NCI-H446 (cell line): Measurements from ENCODE around the gene OSBPL5.

Experiments
- DNase-seq, 2 experiments: peaks; one replicate each; lab custom pipeline; 2025; lab: John Stamatoyannopoulos, UW

OSBPL5 gene

DNA sequence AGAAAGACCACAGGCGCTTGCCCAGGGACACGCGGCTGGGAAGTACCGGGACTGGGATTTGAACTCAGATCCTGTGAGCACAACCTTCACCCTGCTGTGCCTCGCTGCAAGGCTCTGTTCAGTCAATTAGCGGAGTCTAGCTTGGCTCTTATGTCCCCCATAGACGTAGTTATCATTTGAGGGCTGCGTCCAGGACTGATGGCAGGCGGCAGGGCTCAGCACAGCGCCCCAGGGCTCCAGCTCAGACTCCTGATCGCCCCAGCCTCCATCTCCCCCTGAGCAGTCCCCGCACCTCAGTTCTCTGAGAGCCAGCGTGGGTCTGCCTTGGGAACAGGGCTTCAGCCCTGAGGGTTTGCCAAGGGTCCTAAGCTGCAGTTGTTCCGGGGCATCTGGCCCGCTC lies 33.7 kb upstream of the OSBPL5 start:
- DNase-seq, result no peak

DNA sequence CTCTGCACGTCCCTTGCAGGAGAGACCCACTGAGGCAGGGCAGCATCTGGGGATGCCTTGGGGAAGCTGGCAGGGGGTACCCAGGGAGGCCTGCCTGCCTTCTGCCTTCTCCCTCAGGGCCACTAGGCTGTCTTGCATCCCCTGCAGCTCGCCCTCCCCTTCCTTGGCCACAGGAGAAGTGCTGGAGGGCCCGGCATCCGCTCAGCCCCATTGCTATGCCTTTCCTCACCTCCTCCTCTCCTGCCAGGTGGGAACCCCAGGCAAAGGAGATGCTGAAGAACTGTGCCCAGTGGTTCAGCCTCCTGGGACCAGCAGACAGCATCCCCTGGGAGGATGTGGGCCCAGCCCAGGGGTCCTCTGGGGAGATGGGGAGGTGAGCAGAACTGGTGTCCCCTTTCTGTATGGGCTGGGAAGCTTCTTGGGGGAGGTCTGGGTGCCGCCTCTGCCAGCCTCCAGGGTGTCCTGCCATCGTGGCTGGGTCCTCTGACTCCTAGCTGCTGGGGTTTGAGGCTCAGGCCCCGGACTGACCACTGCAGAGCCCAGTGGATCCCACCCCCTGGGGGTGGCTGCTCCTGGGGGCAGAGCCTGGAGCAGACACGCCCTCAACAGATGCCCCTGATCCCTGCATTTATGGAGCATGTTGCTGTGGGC lies 32.9 kb upstream of the OSBPL5 start:
- no peak for DNase-seq

GRCh38 chr11:3197044-3197695 lies 32.1 kb upstream of the OSBPL5 start:
- DNase-seq, result no peak

DNA sequence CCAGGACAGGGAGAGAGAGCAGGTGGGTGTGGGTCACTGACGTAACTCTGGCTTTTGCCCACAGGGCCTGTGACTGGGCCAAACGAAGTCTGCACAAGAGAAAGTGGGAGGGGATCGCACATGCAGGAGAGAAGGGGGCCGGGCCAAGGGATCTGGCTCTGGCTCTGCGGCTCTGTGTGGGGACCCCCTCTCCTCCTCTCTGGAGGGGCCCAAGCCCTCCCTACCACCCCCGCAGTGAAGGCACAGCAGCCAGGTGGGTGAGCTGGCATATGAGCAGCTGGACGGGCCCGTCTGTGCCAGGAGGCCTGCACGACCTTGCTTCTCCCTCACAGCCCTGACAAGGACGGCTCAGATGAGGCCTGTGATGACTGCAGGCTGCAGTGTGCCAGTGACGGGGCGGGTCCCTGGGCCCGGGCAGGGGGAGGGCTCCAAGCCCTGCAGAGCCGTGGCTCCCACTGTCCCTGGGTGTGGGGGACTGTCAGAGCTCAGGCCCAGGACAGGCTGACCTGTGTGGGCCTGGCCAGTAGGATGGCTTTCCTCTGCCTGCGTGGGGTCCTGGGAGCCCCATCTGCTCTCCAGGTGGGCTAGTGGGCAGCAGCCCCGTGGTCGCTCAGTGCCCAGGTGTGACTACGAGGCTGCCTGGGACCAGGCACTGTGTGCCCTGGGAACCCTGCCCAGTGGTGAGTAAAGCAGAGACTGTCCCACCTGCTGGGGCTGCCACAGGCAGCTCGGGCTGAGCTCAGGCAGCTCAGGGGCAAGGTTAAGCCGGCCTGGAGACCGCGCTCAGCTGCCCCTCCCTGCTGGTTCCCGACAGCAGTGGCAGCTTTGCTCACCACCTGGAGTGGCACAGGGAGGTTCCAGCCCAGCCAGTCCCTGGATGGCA lies 31.3 kb upstream of the OSBPL5 start:
- peak in 1 of 2 experiments; percentile 11 for DNase-seq

DNA sequence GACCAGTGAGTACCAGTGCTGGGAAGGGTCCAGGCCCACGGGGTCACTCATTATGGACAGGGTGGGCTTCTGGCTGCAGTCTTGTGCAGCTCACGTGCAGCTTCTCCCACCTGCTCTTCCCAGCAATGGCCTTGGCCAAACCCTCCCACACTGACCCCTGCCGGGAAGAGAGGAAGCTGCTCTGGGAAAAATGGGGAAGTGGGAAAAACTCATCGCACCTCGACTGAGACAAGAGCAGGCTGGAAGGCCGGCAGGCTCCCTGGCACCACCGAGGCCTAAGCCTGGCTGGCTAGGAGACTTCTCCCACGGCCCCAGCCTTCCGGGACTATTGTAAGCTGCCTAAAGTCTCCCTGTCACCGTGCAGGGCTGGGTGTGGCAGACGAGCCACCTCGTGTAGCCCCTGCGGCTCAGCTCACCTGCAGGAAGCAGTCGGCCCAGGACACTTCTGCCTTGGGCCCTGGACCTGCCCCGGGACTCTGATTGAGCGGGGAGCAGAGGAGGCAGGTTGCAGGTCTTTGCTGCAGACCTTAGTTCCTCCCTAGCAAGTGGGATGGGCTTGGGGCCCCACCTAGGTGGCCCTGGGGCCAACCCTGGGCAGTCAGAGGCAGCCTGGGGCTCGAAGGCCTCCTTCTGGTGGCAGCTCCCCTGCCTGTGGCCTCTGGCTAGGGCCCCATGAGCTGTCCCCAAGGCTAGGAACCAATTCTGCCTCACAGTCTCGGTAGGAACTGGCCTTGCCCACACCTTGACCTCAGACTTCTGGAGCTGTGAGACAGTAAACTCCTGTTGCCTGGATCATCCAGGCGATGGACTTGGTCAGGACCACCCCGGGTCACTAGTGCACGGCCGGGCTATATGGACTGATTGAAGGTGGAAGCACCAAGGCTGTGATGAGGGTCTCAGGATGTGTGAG lies 30.4 kb upstream of the OSBPL5 start:
- DNase-seq, result no peak

GRCh38 chr11:3194016-3194816 lies 29.1 kb upstream of the OSBPL5 start:
- DNase-seq, result no peak

- no peak for DNase-seq
These were observed 28.4 kb upstream of the OSBPL5 start for GRCh38 chr11:3193373-3194015.

DNA sequence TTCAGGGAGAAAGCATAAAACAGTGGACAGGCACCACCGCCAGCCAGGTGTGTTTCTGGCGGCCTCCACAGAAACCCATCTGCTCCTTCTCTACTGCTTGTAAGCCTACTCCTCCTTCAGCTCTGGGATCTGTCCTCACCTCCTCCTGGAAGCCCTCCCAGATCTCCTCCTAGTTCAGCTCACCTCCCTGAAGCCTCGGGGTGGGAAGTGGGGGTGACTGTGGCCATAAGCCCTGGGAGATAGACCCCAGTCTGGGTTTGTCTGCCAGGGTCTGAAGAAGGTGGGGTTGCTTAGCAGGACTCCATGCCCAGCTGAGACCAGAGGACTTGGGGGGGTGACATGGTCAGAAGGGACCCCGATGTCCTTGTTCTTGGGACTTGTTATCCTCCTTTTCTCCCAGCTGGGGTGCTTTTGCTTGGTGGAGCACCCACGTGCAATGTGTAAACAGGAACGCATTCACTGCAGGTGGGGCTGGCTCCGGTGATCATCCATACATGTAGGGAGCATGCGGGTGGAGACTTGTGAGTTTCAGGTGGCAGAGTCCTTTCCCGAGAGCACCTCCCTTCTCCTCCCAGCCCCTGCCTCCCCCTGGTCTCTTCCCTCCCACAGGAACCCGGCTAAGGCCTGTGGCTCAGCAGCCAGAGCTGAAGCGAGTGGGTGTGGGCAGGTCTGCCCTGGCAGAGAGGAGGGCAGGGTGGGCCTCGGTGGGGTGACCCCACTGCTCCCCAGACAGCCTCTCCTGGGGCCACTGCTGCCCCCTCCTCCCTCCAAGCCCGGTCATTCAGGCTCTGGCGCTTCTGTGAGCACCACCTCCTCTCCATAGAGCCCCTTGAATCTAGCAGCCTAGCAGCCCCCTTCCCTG lies 27.6 kb upstream of the OSBPL5 start:
- DNase-seq, result no peak

DNA sequence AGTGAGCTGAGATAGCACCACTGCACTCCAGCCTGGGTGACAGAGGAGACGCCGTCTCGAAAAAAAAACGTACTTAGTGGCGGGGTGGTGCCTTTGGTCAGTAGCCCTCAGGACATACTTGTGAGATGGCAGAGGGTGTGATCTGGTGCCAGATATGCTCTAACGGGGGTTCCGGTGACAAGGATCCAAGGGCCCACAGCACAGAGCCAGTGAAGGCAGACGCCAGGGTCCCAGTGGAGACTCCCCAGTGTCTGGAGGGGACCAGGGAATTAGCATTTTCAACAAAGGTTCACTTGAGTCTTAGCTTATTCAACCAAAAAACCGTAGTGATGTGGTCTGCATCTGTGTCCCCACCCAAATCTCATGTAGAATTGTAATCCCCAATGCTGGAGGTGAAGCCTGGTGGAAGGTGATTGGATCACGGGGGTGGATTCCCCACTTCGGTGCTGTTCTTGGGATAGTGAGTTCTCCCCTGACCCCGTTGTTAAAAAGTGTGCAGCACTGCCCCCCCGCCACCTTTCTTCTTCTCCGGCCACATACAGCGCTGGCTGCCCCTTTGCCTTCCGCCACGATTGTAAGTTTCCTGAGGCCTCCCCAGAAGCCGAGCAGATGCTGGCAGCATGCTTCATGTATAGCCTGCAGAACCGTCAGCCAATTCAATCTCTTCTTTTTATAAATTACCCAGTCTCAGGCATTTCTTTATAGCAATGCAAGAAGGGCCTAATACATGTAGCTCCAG lies 26.6 kb upstream of the OSBPL5 start:
- no peak for DNase-seq

DNA sequence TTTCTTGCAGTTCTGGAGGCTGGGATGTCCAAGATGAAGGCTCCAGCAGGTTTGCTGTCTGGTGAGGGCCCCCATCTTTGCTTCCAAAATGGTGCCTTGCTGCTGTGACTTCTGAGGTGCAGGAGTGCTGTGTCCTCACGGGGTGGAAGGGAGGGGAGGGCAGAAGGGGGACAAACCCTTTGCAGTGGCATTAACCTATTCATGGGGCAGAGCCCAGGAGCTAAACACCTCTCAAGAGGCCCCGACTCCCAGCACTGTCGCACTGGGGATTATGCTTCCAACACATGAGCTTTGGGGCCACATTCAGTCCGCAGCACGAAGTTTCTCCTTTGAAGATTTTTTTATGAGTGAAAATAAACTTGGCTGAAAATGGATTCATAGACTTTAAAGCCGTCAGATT lies 25.5 kb upstream of the OSBPL5 start:
- DNase-seq, result no peak

- no peak for DNase-seq
These were observed 24.9 kb upstream of the OSBPL5 start for GRCh38 chr11:3189886-3190583.

DNA sequence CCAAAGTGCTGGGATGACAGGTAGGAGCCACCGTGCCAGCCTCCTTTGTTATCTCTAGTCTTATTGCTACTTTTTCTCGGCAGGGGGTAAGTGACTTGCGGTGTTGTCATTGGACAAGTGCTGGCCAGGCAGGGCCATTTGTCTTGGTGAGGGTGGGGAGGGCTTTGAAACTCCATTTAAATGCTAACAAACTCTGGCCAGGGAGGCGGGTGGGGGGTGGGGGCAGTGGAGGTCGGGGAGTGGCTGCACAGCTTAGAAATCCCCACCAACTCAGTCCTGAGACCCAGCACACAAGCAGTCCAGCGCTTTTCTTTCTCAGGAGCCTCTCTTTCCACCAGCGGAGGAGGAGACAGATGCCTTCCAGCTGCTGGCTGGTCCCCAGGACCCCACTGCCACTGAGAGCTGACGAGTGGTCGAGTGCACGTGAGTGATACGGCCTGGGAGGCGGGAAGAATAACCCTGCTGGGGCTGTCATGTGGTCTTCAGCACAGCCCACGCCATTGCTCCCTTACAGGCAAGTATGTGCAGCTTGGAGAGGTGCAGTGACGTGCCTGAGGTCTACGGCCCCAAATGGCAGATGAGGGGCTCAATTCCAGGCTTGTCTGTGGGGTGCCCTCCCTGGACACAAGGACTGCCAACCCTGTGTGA lies 24.2 kb upstream of the OSBPL5 start:
- DNase-seq, result no peak

GRCh38 chr11:3188496-3189195 lies 23.5 kb upstream of the OSBPL5 start:
- no peak for DNase-seq

- no peak for DNase-seq
These were observed 21.2 kb upstream of the OSBPL5 start for GRCh38 chr11:3186166-3186953.

DNA sequence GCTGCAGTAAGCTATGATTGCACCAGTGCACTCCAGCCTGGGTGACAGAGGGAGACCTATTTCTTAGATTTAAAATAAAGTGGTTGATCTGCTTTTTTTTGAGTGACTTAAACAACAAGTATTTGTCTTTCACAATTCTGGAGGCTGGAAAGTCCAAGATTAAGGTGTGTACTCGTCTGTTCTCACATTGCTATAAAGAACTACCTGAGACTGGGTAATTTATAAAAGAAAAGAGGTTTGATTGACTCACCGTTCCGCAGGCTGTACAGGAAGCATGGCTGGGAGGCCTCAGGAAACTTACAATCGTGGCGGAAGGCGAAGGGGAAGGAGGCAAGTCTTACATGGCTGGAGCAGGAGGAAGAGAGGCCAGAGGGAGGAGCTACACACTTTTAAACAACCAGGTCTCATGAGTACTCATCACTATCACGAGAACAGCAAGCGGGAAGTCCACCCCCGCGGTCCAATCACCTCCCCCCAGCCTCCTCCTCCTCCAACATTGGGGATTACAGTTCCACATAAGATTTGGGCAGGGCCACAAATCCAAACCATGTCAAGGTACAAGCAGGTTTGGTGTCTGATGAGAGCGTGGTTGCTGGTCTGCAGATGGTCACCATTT lies 19.7 kb upstream of the OSBPL5 start:
- DNase-seq, result no peak

GRCh38 chr11:3183523-3183922 lies 18.4 kb upstream of the OSBPL5 start:
- DNase-seq, result no peak
